GM19328 (cell line): ENCODE data around the gene NUDT16L1.
"Not testable (repeated sequence)": the region's sequence is repeated elsewhere in the genome, so short reads cannot be mapped to it uniquely, and the experiment has no call there.

Source experiments
- ATAC-seq: cut with Tn5 transposase; IDR thresholded peaks from one replicate; pipeline ENCODE4 v1.9.1; 2021; ENCODE audit warnings: mild to moderate bottlenecking, moderate library complexity; ENCODE audit not compliant: unreplicated experiment

Gene NUDT16L1

DNA sequence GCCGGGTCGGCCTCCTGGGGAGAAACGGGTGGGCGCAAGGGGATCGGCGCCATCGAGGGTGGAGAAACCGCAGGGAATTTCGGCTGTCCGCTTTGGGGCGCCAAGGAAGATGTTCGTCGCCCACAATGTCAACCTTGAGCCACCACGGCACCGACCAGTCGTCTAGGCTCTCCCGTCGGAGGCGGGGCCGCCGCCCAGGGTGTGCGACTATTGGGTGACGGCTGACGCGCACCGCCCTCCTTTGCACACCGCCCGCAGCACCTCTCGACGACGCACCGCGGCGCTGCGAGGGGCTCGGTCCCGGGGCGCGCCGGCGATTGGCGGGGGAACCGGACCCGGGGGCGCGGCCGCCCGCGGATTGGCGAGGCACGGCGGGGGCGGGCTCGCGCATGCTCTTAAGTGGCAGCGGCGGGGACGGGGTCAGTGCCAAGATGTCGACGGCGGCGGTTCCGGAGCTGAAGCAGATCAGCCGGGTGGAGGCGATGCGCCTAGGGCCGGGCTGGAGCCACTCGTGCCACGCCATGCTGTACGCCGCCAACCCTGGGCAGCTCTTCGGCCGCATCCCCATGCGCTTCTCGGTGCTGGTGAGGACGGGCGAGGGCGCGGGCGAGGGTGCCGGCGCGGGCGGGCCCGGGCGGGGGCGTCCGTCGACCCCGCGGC, at the start of gene NUDT16L1:
NUDT16L1 (plus strand) TSS at position 267 of the 660 bp plus-strand sequence; CDS start at position 432, 165 bp downstream.
- peak; percentile 95 for ATAC-seq

DNA sequence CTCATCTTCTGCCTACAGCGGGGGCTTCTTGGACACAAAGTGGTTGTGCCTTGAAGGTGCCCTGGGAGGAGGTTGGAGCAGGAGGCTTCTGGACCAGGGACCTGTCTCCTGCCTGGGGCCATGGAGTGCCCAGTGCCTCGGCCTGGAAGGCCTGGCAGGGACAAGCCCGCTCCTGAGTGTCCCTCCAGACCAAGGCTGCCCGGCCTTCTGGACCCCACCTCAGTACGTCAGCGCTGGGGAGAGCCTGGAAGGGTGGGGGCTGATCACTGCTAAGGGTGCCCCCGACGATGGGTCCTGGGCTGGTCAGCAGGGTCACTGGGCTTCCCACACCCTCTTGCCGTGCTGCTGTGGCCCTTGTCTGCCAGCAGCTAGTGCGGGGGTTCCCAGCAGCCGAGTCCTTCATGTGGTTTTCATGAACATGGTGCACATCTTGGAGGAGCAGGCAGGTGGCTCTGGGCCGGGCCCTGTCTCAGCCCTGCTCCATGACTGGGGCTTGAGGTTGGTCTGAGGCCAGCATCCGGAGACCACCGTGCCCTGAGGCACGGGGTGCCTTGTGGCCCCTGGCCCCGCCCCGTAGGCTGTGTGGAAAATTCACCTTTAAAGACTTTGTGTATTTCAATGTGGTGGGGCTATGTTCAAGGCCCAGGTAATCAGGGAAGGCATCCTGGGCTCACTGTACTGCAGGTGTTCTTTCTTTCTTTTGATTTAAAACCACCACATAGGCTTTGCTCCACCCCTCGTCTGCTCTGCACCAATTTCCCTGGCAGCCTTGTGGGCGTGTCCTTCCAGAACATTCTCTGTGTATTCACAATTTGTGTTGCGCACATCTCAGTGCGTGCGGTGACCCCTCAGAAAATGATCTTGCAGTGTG, 46.4 kb upstream of the NUDT16L1 start:
- ATAC-seq = no peak

- ATAC-seq = no peak
Observed at GRCh38 chr16:4647644-4647980, 45.8 kb upstream of the NUDT16L1 start.

DNA sequence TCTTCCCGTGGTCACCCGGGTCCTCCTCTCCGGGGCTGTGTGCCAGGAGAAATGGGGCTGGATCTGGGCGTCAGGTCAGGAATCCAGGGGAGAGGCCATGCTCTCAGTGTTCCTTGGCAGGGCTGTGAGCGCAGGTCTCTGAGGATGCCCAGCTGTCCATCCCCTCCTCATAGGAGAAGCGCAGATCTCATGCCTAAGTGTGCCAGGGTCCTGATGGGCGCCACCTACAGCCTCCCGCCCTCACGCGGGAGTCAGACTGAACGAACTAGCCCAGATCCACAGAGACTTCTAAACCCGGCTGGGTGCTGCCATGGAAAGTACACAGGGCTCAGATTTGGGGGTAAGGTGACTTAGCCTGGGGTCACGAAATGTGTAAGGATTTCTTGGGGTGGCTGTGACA, 44.4 kb upstream of the NUDT16L1 start:
- no peak for ATAC-seq

- no peak for ATAC-seq
Observed at GRCh38 chr16:4649744-4650442, 43.5 kb upstream of the NUDT16L1 start.

GRCh38 chr16:4650443-4651074, 42.8 kb upstream of the NUDT16L1 start:
- ATAC-seq = not testable (repeated sequence)

GRCh38 chr16:4651827-4652226, 41.5 kb upstream of the NUDT16L1 start:
- no peak for ATAC-seq

- ATAC-seq = no peak
Observed at GRCh38 chr16:4652561-4652960, 40.8 kb upstream of the NUDT16L1 start.

GRCh38 chr16:4654011-4654963, 39.1 kb upstream of the NUDT16L1 start:
- no peak for ATAC-seq

DNA sequence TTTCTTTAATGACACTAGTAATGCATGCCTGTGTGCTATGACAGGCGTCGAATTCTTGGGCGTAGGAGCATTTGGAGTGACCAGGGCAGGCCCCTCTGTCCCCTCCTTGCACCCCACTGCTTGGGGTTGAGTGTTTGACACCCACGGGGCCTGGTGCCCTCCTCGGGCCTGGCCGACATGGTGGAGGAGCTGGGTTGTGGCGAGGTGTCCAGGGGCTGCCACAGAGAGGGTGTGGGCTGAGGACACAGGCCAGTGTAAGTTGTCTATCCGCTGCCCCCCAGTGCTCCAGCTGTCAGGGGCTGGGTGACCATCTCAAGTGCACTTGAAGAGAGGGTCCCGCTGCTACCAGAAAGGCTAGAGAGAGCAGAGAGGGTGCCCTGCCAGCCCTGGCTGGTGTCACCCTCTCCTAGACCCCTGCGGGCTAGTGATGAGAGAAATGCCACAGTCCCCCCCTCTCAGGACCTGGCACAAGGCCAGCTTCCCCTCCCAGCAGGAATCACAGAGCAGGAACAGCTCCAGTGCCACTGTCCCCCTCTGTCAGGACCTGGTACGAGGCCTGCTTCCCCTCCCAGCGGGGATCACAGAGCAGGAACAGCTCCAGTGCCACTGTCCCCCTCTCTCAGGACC, 38.3 kb upstream of the NUDT16L1 start:
- ATAC-seq = no peak

GRCh38 chr16:4655801-4656200, 37.6 kb upstream of the NUDT16L1 start:
- no peak for ATAC-seq

- ATAC-seq = no peak
Observed at GRCh38 chr16:4656221-4656620, 37.1 kb upstream of the NUDT16L1 start.

GRCh38 chr16:4656695-4657686, 36.4 kb upstream of the NUDT16L1 start:
- no peak for ATAC-seq

DNA sequence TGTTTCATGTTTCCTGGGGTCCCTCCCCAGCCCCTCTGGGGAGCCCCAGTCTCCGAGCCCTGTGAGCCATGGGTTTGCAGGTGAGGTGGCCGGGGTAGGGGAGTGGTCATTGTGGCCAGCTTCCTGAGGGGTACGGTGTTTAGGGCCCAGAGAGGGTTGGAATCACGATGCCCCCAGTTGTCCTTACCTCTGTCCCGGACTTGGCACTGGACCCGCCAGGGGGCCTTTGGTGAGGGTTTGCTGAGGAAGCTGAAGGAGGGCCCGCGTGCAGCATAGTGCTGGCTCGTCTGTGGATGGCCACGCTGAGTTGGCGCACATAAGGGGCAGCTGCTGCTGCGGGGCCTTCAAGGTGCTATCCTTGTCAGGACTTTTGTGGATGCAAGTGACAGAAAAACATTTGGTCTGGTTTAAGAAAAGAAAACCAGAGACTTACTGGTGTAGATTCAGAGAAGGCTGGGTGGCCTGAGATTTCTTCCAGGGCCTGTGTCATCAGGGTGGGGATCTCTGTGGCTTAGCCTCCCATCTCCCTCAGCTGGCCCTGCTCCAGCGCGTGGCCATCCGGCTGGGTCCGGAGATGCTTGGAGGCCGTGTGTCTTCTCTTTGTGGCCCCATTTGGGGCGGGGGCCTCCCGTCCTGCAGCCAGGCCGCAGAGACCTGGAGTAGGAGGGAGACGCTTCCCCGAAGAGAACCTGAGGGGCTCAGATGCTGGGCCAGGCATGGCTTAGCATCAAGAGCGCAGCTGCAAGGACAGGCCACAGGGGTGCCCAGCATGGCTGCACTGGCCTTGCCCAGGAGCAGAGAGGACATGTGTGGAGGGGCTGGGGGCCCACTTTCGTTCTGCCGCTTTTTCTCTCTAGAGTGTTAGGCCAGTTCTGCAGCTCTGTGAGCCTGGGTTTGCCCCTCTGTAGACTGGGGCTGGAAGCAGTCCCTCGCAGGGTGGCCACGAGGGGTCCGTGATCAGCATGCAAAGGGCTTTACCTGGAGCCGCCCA, 33.7 kb upstream of the NUDT16L1 start:
- ATAC-seq = no peak

GRCh38 chr16:4660454-4661007, 32.8 kb upstream of the NUDT16L1 start:
- ATAC-seq = no peak

GRCh38 chr16:4661661-4662060, 31.7 kb upstream of the NUDT16L1 start:
- ATAC-seq = no peak

DNA sequence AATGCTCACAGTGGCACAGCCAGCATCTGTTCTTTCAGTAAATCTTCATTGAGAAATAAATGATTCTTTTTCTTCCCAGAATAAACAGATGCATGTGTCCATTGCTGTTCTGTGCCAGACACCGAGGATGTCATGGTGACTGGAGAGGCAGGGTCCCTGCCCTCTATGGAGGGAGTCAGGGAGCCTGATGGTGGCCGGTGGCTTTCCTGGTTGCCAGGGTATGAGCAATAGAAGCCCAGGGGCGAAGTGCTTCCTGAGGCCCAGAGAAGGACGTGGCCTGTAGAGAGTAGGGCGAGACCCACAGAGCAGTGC, 29.9 kb upstream of the NUDT16L1 start:
- ATAC-seq = no peak
